ENCODE results near the gene WDR36.
"Not testable (repeated sequence)": the region's sequence is repeated elsewhere in the genome, so short reads cannot be mapped to it uniquely, and the experiment has no call there.

Gene WDR36

DNA sequence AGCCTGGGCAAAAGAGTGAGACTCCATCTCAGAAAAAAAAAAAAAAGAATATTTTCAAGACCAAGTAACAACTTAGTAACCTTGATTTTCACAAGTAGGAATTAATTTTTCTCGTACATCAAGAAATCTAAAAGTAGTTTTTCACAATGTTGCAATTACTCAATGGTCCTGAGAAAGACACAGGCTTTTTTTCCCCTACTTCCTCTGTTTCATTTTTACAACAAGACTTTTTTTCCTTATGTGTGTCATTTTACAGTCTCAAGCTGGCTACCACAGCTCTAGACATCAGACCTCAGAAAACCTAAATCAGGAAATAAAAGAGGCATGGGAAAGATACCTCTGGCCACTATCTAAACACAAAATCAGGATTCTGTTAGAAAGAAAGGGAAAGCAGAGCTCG is 45.9 kb downstream of the WDR36 start:
- no peak for DNase-seq

- DNase-seq: not testable (repeated sequence)
Observed at GRCh38 chr5:111141471-111141870, 49.3 kb downstream of the WDR36 start.

DNA sequence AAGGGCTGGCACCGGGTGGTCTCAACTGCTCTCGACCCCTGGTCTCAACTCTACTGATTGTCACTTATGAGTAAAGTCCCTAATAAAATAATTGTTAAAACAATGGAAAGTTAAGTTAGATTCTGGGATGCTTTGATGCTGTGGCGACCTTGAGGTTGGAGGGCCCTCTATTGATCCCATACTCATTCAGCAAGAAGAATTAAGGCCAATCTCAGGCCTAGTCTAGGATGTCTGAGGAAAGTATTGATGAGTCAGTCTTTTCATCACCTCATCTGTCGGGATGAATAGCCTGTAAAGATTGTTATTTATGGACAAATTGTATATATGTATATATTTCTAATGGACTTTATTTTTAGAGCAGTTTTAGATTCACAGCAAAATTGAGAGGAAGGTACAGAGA is 50.8 kb downstream of the WDR36 start:
- no peak for DNase-seq

GRCh38 chr5:111143910-111144309 is 51.8 kb downstream of the WDR36 start:
- no peak for DNase-seq

GRCh38 chr5:111144352-111144930 is 52.3 kb downstream of the WDR36 start:
- DNase-seq: no peak

GRCh38 chr5:111146053-111146452 is 53.9 kb downstream of the WDR36 start:
- DNase-seq: no peak

DNA sequence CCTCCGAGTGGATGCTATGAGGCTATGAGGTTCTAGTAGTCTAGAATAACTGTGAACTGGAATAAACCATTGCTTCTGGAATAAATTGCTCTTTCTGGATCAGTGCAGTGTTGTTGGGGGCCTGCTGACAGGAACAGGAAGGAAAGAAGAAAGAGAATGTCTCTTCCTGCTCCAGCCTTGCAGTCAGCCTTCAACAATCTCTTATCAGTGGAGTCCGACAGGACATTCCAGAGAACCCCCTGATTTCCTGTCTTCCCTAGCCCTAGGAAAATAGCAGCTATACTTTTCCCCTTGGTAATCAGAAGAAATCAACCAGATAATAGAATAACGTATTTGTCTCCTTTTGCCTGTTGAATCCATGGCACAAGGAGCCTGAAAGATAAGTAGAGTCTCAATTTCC is 55.4 kb downstream of the WDR36 start:
- DNase-seq: no peak

- no peak for DNase-seq
Observed at GRCh38 chr5:111151998-111152397, 59.9 kb downstream of the WDR36 start.

GRCh38 chr5:111153483-111153882 is 61.3 kb downstream of the WDR36 start:
- no peak for DNase-seq

GRCh38 chr5:111153945-111154344 is 61.8 kb downstream of the WDR36 start:
- DNase-seq: no peak

GRCh38 chr5:111158105-111158744 is 66.1 kb downstream of the WDR36 start:
- peak; percentile 83 to 91 for DNase-seq

DNA sequence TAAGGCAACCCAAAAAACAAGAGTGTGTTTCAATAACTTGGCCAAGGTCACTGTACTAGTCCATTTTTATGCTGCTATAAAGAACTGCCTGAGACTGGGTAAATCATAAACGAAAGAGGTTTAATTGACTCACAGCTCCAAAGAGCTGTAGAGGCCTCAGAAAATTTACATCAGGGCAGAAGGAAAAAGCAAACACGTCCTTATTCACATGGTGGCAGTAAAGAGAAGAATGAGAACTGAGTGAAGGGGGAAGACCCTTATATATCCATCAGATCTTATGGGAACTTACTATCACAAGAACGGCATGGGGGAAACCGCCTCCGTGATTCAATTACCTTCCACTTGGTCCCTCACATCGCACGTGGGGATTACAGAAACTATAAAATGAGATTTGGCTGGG is 67.7 kb downstream of the WDR36 start:
- DNase-seq: no peak

- DNase-seq: no peak
Observed at GRCh38 chr5:111163000-111163399, 70.9 kb downstream of the WDR36 start.

- DNase-seq: no peak
Observed at GRCh38 chr5:111165058-111165457, 72.9 kb downstream of the WDR36 start.

DNA sequence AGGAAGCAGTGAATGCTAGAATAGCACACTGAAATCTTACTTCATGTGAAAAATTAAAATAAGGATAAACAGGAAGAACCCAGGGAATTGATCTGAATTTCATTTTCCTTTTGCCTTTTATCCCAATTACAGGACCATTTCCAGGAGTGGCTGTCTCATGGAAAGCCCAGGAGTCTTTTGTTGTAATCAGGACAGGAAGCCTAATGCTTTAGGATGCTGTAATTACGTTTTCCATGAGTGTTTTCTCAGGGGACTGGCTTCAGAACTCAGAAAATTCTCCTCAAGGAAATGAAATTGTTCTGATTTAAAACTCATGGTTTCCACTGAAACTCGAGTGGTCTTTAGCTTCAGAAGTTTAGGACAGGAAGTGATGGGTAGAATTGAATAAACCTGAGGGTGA is 75.4 kb downstream of the WDR36 start:
- DNase-seq: no peak

- DNase-seq: no peak
Observed at GRCh38 chr5:111168608-111169007, 76.5 kb downstream of the WDR36 start.

GRCh38 chr5:111169269-111169668 is 77.1 kb downstream of the WDR36 start:
- no peak for DNase-seq

GRCh38 chr5:111170279-111170678 is 78.1 kb downstream of the WDR36 start:
- no peak for DNase-seq

GRCh38 chr5:111172504-111172903 is 80.4 kb downstream of the WDR36 start:
- peak in 1 of 2 donors; percentile 3 for DNase-seq

- no peak for DNase-seq
Observed at GRCh38 chr5:111173476-111173875, 81.3 kb downstream of the WDR36 start.
